ENCODE measurements around the gene CRYL1. TPM values are rescaled to one million over a fixed set of nuclear protein-coding genes. Genes with fewer than 3 reads are reported as not detected.
A peak's percentile ranks its signal among the peaks of the same experiment; 100 is the strongest.

The CRYL1 gene
- polyA plus RNA-seq, 2 of the 4 experiments (the other 2 are of a cell fraction): 4.1 to 17.4 TPM

- TF ChIP-seq HMGXB4 (CRISPR knock-in tag; IDR thresholded peaks at IDR 0.05; ENCODE audit: borderline replicate concordance): no peak
These were observed 55.5 kb downstream of the CRYL1 start (continued) for GRCh38 chr13:20470136-20470535.

GRCh38 chr13:20466371-20466770 is 59.3 kb downstream of the CRYL1 start:
- POLR2A ChIA-PET: no interaction called here
- no peaks in the 10 kb centered on the region for H3K9me3 ChIP-seq
- FAIRE-seq: no peak
- CTCF ChIA-PET: interaction anchor here (0.8 kb wide), 1 partner anchor 27 kb away, joined by 3 read pairs; no protein-coding TSS in a partner anchor
- no peak overlapping the region for H3K27ac ChIP-seq
- 92% methylated on average over 2 of the region's 2 CpGs for WGBS (ENCODE audit: missing lambda C conversion rate)
- no peak overlapping the region for H3K4me2 ChIP-seq
- no peak overlapping the region for H3K4me3 ChIP-seq
- H3K4me1 ChIP-seq: peaks cover 5% of the 10 kb centered on the region; the same call in 1 of the 3 replicates
- no peak for DNase-seq (ENCODE audit: low read depth in 1 of 2, low spot score in 1 of 2)
- no peak for ATAC-seq
- no peak for TF ChIP-seq CTCF (IDR thresholded peaks at IDR 0.05)
- TF ChIP-seq NFE2L2 (conservative IDR thresholded peaks at IDR 0.05; ENCODE audit: low read length): no peak
- TF ChIP-seq HOXA7 (CRISPR knock-in tag; IDR thresholded peaks at IDR 0.05): no peak
- no peak for TF ChIP-seq ESRRA (IDR thresholded peaks at IDR 0.05; ENCODE audit: borderline replicate concordance, low read length)
- TF ChIP-seq MAX (IDR thresholded peaks at IDR 0.05): no peak
- TF ChIP-seq HES2 (IDR thresholded peaks at IDR 0.05): no peak
- no peak for TF ChIP-seq SREBF2 (IDR thresholded peaks at IDR 0.05)
- TF ChIP-seq ZC3H11A (IDR thresholded peaks at IDR 0.05): no peak
- TF ChIP-seq HDAC2 (IDR thresholded peaks at IDR 0.05): no peak

- WGBS (ENCODE audit: missing lambda C conversion rate): 39% methylated on average over 6 of the region's 6 CpGs
- ChIA-PET CTCF (interaction anchor here (0.8 kb wide), 1 partner anchor 28 kb away, joined by 3 read pairs; no protein-coding TSS in a partner anchor), POLR2A (no interaction called here)
- Histone ChIP-seq H3K4me1 (peaks cover 5% of the 10 kb centered on the region; the same call in 1 of the 3 replicates), H3K27ac (no peak overlapping the region), H3K4me2 (peak overlapping the region; percentile 48; the same call in 2 of the 3 replicates), H3K4me3 (no peak overlapping the region), H3K9me3 (no peaks in the 10 kb centered on the region)
- TF ChIP-seq RNF2 (IDR thresholded peaks at IDR 0.05; ENCODE audit: borderline replicate concordance, low read depth) (no peak), CHD4 (IDR thresholded peaks at IDR 0.05; ENCODE audit: borderline replicate concordance) (no peak), HOXB5 (CRISPR knock-in tag; IDR thresholded peaks at IDR 0.05) (no peak), MYC (IDR thresholded peaks at IDR 0.05; ENCODE audit: borderline replicate concordance, low read length) (no peak), FOSL2 (IDR thresholded peaks at IDR 0.05) (no peak), FOSL2 (CRISPR knock-in tag; IDR thresholded peaks at IDR 0.05) (no peak), POLR2AphosphoS2 (conservative IDR thresholded peaks at IDR 0.05; ENCODE audit: low read length) (no peak), ZC3H11A (IDR thresholded peaks at IDR 0.05) (no peak)
- ATAC-seq (no peak), DNase-seq (ENCODE audit: low read depth in 1 of 2, low spot score in 1 of 2) (peak in 1 of 2 experiments; percentile 7), FAIRE-seq (no peak)
These were observed 60.3 kb downstream of the CRYL1 start for GRCh38 chr13:20465218-20465879.

- Histone ChIP-seq H3K27ac (no peak overlapping the region), H3K4me2 (no peak overlapping the region), H3K9me3 (no peaks in the 10 kb centered on the region), H3K4me1 (peaks cover 5% of the 10 kb centered on the region; the same call in 1 of the 3 replicates), H3K4me3 (no peak overlapping the region)
- DNase-seq (ENCODE audit: low read depth in 1 of 2, low spot score in 1 of 2): no peak
- FAIRE-seq: no peak
- POLR2A ChIA-PET: no interaction called here
- WGBS (ENCODE audit: missing lambda C conversion rate): 79% methylated on average over 8 of the region's 8 CpGs
- CTCF ChIA-PET: no interaction called here
- no peak for ATAC-seq
- no peak for TF ChIP-seq BHLHE40 (IDR thresholded peaks at IDR 0.05; ENCODE audit: low read depth, low read length)
- no peak for TF ChIP-seq ZC3H11A (IDR thresholded peaks at IDR 0.05)
- no peak for TF ChIP-seq EP300 (IDR thresholded peaks at IDR 0.05)
- TF ChIP-seq CBX2 (IDR thresholded peaks at IDR 0.05; ENCODE audit: borderline replicate concordance, low read depth): no peak
- TF ChIP-seq ESRRA (IDR thresholded peaks at IDR 0.05; ENCODE audit: borderline replicate concordance, low read length): no peak
- TF ChIP-seq MAX (IDR thresholded peaks at IDR 0.05): no peak
- no peak for TF ChIP-seq NFE2L2 (conservative IDR thresholded peaks at IDR 0.05; ENCODE audit: low read length)
- no peak for TF ChIP-seq HES2 (IDR thresholded peaks at IDR 0.05)
- TF ChIP-seq ELK1 (IDR thresholded peaks at IDR 0.05; ENCODE audit: low read depth, low read length): no peak
- TF ChIP-seq POLR2A (IDR thresholded peaks at IDR 0.05; ENCODE audit: low read length): no peak
- no peak for TF ChIP-seq RARB (CRISPR knock-in tag; IDR thresholded peaks at IDR 0.05)
- TF ChIP-seq HMGXB4 (CRISPR knock-in tag; IDR thresholded peaks at IDR 0.05; ENCODE audit: borderline replicate concordance): no peak
These were observed 62.7 kb downstream of the CRYL1 start for GRCh38 chr13:20462921-20463320.
